GM23248 (cell line): Measurements from ENCODE around the gene C1orf174. TPM values are rescaled to one million over a fixed set of nuclear protein-coding genes. Genes with fewer than 3 reads are reported as not detected.

Source experiments
- DNase-seq: peaks from one replicate; pipeline ENCODE4 v3.0.0-alpha.2; 2015
- H2AFZ ChIP-seq: fragments of 200-600 bp; sonication (generic); 2 replicates; pipeline ENCODE4 v1.6.1; 2016; ENCODE audit warnings: antibody characterized with exemption
- H3F3A ChIP-seq: fragments of 200-600 bp; sonication (generic); 2 replicates; pipeline ENCODE4 v1.6.1; 2016; ENCODE audit warnings: mild to moderate bottlenecking, antibody characterized with exemption, mixed run types; ENCODE audit not compliant: insufficient read depth
- H3K27ac ChIP-seq: fragments of 200-600 bp; sonication (generic); 2 replicates; pipeline ENCODE4 v1.5.1; 2016; ENCODE audit warnings: mild to moderate bottlenecking
- H3K27me3 ChIP-seq: fragments of 200-600 bp; sonication (generic); replicated peaks from 2 replicates; pipeline ENCODE4 v1.6.1; 2016; ENCODE audit warnings: mild to moderate bottlenecking; ENCODE audit not compliant: insufficient read depth
- H3K36me3 ChIP-seq: fragments of 200-600 bp; sonication (generic); 2 replicates; pipeline ENCODE4 v1.6.1; 2016; ENCODE audit warnings: low read depth, mild to moderate bottlenecking
- H3K4me1 ChIP-seq: fragments of 200-600 bp; sonication (generic); 2 replicates; pipeline ENCODE4 v1.6.1; 2016; ENCODE audit warnings: mild to moderate bottlenecking; ENCODE audit not compliant: insufficient read depth
- H3K4me2 ChIP-seq: fragments of 200-600 bp; sonication (generic); one replicate; pipeline ENCODE4 v1.6.1; 2016; ENCODE audit warnings: mild to moderate bottlenecking; ENCODE audit not compliant: unreplicated experiment
- H3K4me3 ChIP-seq: fragments of 200-600 bp; sonication (generic); 2 replicates; pipeline ENCODE4 v1.5.1; 2016; ENCODE audit warnings: mild to moderate bottlenecking
- H3K79me2 ChIP-seq: fragments of 200-600 bp; sonication (generic); 2 replicates; pipeline ENCODE4 v1.6.1; 2016; ENCODE audit warnings: mild to moderate bottlenecking; ENCODE audit not compliant: insufficient read depth
- H3K9ac ChIP-seq: fragments of 200-600 bp; sonication (generic); 2 replicates; pipeline ENCODE4 v1.6.1; 2016; ENCODE audit warnings: mild to moderate bottlenecking
- H3K9me2 ChIP-seq: fragments of 200-600 bp; sonication (generic); 2 replicates; pipeline ENCODE4 v1.6.1; 2016; ENCODE audit warnings: mixed run types, mild to moderate bottlenecking, moderate library complexity; ENCODE audit not compliant: insufficient read depth
- H3K9me3 ChIP-seq: fragments of 200-600 bp; sonication (generic); one replicate; pipeline ENCODE4 v1.6.1; 2017; ENCODE audit warnings: low read depth
- H4K20me1 ChIP-seq: fragments of 200-600 bp; sonication (generic); 2 replicates; pipeline ENCODE4 v1.6.0; 2016; ENCODE audit not compliant: insufficient read depth
- EZH2 ChIP-seq: fragments of 200-600 bp; sonication (generic); IDR thresholded peaks from 2 replicates; pipeline ENCODE4 v1.6.1; 2018; ENCODE audit warnings: antibody characterized with exemption, mild to moderate bottlenecking; ENCODE audit not compliant: insufficient read depth, poor library complexity, severe bottlenecking
- EZH2phosphoT487 ChIP-seq: fragments of 200-600 bp; sonication (generic); IDR thresholded peaks from 2 replicates; pipeline ENCODE4 v1.6.1; 2018; ENCODE audit warnings: antibody characterized with exemption, moderate library complexity, mild to moderate bottlenecking, low read depth; ENCODE audit not compliant: insufficient read depth
- WGBS, 2 experiments: methylation state at CpG; one replicate each; pipeline ENCODE4 v1.1.6; 2015 to 2017; ENCODE audit warnings: low lambda C conversion rate in 2 of 2, low coverage in 1 of 2; ENCODE audit errors: missing lambda C conversion rate in 2 of 2; 5-methylcytosine and 5-hydroxymethylcytosine counted together
- in situ Hi-C: fragments of 300-500 bp; cut with MboI; formaldehyde crosslinking; loops from 2 replicates; pipeline ENCODE4 v1.15.0; 2020
- polyA plus RNA-seq: library from polyadenylated mRNA; unstranded; fragments of >200 nt; fragmentation: Nextera tagmentation; extraction: Ambion mirVana; gene quantifications from 2 replicates; pipeline ENCODE4 v1.2.1, GENCODE V29; 2016
- total RNA-seq: library from RNA; depleted of rRNA; stranded (reverse); fragments of >200 nt; shearing (Covaris generic); gene quantifications from 2 replicates; pipeline ENCODE4 v1.2.3, GENCODE V29; 2014

The C1orf174 gene
- total and polyA plus RNA-seq, 2 experiments from 2014 or later: 33.2 to 36.9 TPM

DNA sequence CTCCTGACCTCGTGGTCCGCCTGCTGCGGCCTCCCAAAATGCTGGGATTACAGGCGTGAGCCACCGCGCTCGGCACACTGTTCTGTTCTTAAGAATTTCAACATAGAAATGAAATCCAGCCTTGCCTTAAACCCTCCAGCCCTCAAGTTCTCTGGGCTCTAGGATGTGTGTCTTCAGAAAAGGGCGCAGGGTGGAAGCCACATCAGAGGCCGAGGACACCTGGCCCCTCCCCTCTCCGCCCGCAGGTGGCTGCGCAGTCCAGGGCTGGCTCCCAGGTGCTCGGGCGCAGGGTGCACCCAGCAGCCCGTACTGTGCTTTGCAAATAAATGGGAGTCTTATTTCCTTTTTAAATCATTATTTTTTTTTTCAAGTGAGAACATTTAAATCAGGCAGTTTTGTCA is 2.0 kb upstream of the C1orf174 start:
- H3K27ac ChIP-seq: no peak overlapping the region
- peaks cover 29% of the 10 kb centered on the region for H3K79me2 ChIP-seq
- no peaks in the 10 kb centered on the region for H3K27me3 ChIP-seq
- H3F3A ChIP-seq: peaks cover 2% of the 10 kb centered on the region; the same call in 1 of the 2 replicates
- no peak overlapping the region for H2AFZ ChIP-seq
- no peaks in the 10 kb centered on the region for H3K4me1 ChIP-seq
- H3K9ac ChIP-seq: no peak overlapping the region
- no peak overlapping the region for H3K4me2 ChIP-seq
- WGBS, 2 experiments: 95 to 96% methylated on average over 15 of the region's 15 CpGs
- no peak for DNase-seq
- in situ Hi-C loops: loop anchor here (25.0 kb wide), 1 partner anchor 2010 kb away; no protein-coding TSS in a partner anchor
- no peaks in the 10 kb centered on the region for H3K9me2 ChIP-seq
- TF ChIP-seq EZH2 (no peak), EZH2phosphoT487 (no peak)
- H4K20me1 ChIP-seq: no peaks in the 10 kb centered on the region
- H3K9me3 ChIP-seq: no peaks in the 10 kb centered on the region
- H3K4me3 ChIP-seq: no peak overlapping the region
- no peaks in the 10 kb centered on the region for H3K36me3 ChIP-seq

- Histone ChIP-seq H3K79me2 (peaks cover 40% of the 10 kb centered on the region), H3K27me3 (no peaks in the 10 kb centered on the region), H3K4me3 (peak overlapping the region; percentile 90), H3K4me1 (0 out of 2 replicates have a peak, but pooled peaks cover under 1% of the 10 kb centered on the region), H3K9ac (peak overlapping the region; percentile 96), H3K4me2 (peak overlapping the region; percentile 91), H3F3A (peaks cover 4% of the 10 kb centered on the region; the same call in 1 of the 2 replicates), H4K20me1 (no peaks in the 10 kb centered on the region), H3K27ac (peak overlapping the region; percentile 93), H3K9me2 (no peaks in the 10 kb centered on the region), H3K36me3 (no peaks in the 10 kb centered on the region), H2AFZ (peak overlapping the region; percentile 90), H3K9me3 (no peaks in the 10 kb centered on the region)
- TF ChIP-seq EZH2 (no peak), EZH2phosphoT487 (no peak)
- 1 to 4% methylated on average over 10 to 43 of the region's 51 CpGs for whole genome bisulfite sequencing, 2 experiments
- in situ Hi-C loops: loop anchor here (25.0 kb wide), 1 partner anchor 2011 kb away; no protein-coding TSS in a partner anchor
- peak; percentile 99 for DNase-seq
Observed at GRCh38 chr1:3900969-3901529, 977 bp upstream of the C1orf174 start.

- WGBS, 2 experiments: 0% methylated on average over 10 to 12 of the region's 26 CpGs
- H3K79me2 ChIP-seq: peaks cover 53% of the 10 kb centered on the region
Observed at GRCh38 chr1:3899754-3900149, 320 bp downstream of the C1orf174 start.

DNA sequence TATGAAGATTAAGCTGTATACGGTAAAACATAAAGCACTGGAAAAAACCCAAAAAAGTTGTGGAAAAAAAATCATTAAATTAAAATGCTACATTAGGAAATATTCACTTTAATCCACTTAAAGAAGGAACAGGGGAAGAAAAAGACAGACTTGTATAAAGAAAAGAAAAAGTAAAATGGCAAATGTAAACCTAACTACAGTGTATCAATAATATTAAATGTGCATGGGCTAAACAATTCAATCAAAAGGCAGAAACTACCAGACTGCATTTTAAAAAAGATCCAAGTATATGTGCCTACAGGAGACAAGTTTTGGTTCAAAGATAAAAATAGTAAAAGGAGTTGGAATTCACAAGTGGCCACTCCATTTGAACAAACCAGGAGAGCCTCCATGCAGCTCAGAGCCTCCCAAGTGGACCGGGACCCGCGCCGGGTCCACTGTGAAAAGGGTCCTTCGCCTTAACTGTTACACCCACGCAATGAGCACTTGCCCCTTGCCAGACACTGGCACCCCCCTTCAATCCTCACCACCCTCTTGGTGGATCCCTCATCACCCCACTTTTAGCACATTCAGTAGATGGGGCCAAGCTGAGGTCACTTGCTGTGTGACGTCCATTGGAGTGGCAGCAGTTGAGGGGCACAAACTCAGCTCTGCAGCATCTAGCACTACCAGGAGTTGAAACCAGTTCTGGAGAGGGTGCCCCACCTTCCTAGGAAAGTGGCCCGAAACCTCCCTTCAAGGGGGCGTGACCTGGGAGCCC is 898 bp downstream of the C1orf174 start:
- H3K9ac ChIP-seq: peak overlapping the region; percentile 96
- peak overlapping the region; percentile 90 for H3K4me3 ChIP-seq
- H3K36me3 ChIP-seq: no peaks in the 10 kb centered on the region
- no peaks in the 10 kb centered on the region for H3K27me3 ChIP-seq
- H3K9me3 ChIP-seq: no peaks in the 10 kb centered on the region
- H3K4me2 ChIP-seq: peak overlapping the region; percentile 80
- peak overlapping the region; percentile 93 for H3K27ac ChIP-seq
- peak; percentile 48 for DNase-seq
- H2AFZ ChIP-seq: peak overlapping the region; percentile 90; the same call in 1 of the 2 replicates
- H3F3A ChIP-seq: peaks cover 4% of the 10 kb centered on the region; the same call in 1 of the 2 replicates
- H3K4me1 ChIP-seq: peaks cover 10% of the 10 kb centered on the region; the same call in 1 of the 2 replicates
- H3K79me2 ChIP-seq: peaks cover 58% of the 10 kb centered on the region
- H3K9me2 ChIP-seq: no peaks in the 10 kb centered on the region
- in situ Hi-C loops: no loop called here
- TF ChIP-seq EZH2phosphoT487 (no peak), EZH2 (no peak)
- WGBS, 2 experiments: 28 to 32% methylated on average over 10 of the region's 10 CpGs
- no peaks in the 10 kb centered on the region for H4K20me1 ChIP-seq

More at GRCh38 chr1:3899754-3900149, 320 bp downstream of the C1orf174 start:
- DNase-seq: no peak
- H3K27me3 ChIP-seq: no peaks in the 10 kb centered on the region
- peak overlapping the region; percentile 96 for H3K9ac ChIP-seq
- H3K4me2 ChIP-seq: peak overlapping the region; percentile 80
- no peaks in the 10 kb centered on the region for H3K9me3 ChIP-seq
- TF ChIP-seq EZH2: no peak
- TF ChIP-seq EZH2phosphoT487: no peak
- no peaks in the 10 kb centered on the region for H3K9me2 ChIP-seq
- H3K4me1 ChIP-seq: peaks cover 10% of the 10 kb centered on the region; the same call in 1 of the 2 replicates
- peak overlapping the region; percentile 90 for H3K4me3 ChIP-seq
- H3K36me3 ChIP-seq: no peaks in the 10 kb centered on the region
- in situ Hi-C loops: loop anchor here (25.0 kb wide), 1 partner anchor 2013 kb away; no protein-coding TSS in a partner anchor
- no peaks in the 10 kb centered on the region for H4K20me1 ChIP-seq
- H3K27ac ChIP-seq: peak overlapping the region; percentile 93
- peaks cover 4% of the 10 kb centered on the region; the same call in 1 of the 2 replicates for H3F3A ChIP-seq
- peak overlapping the region; percentile 90 for H2AFZ ChIP-seq
